ENCODE data around the gene SRRM1. TPM values are rescaled to one million over a fixed set of nuclear protein-coding genes. Genes with fewer than 3 reads are reported as not detected.

SRRM1 gene
- total RNA-seq, 1 donor from 2014 or later: 199 TPM

DNA sequence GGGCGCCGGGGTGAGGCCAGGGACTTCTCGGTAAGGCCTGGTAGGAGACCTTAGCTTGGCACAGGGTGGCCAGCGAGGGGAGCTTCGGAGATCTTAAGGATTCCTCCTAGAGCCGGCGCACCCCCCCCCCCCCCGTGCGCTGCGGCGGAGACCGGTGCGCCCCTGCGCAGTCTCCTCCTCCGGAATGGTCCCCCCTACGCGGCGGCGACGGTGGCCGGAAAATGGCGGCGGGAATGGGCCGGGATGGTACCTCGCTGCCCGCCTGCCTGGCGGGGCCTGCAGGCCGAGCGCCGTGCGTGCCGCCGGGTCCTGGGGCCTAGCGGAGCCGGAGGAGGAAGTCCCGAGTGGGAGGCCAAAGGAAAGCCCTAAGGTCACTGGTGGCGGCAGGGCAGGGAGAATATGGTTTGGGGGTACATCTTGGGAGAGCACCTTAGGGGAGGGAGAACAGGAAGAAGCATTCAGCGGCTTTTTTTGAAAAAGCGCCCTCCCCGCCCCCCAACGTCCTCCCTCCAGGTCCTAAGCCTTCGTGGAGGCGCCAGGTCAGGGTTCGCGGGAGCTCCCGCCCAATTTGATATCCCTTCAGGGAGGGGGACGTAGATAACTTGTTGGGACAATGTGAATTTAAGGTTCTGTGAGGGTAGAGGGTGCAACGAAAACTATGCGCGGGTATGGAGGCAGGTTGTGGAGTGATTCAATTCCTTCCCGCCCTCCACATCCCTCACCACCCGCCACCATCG is 429 bp downstream of the SRRM1 start:
- H3K27me3 Mint-ChIP-seq: no peaks in the 10 kb centered on the region
- peak overlapping the region; percentile 89 for H3K27ac Mint-ChIP-seq
- peaks cover 20% of the 10 kb centered on the region for H3K36me3 Mint-ChIP-seq (ENCODE audit: insufficient read depth)
- peaks cover 23% of the 10 kb centered on the region for H3K4me1 Mint-ChIP-seq (ENCODE audit: low read depth)
- DNase-seq (ENCODE audit: low spot score, unreplicated experiment): no peak
- TF ChIP-seq, protein P1, sequence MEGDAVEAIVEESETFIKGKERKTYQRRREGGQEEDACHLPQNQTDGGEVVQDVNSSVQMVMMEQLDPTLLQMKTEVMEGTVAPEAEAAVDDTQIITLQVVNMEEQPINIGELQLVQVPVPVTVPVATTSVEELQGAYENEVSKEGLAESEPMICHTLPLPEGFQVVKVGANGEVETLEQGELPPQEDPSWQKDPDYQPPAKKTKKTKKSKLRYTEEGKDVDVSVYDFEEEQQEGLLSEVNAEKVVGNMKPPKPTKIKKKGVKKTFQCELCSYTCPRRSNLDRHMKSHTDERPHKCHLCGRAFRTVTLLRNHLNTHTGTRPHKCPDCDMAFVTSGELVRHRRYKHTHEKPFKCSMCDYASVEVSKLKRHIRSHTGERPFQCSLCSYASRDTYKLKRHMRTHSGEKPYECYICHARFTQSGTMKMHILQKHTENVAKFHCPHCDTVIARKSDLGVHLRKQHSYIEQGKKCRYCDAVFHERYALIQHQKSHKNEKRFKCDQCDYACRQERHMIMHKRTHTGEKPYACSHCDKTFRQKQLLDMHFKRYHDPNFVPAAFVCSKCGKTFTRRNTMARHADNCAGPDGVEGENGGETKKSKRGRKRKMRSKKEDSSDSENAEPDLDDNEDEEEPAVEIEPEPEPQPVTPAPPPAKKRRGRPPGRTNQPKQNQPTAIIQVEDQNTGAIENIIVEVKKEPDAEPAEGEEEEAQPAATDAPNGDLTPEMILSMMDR (IDR thresholded peaks at IDR 0.05; ENCODE audit: unreplicated experiment): no peak
- peak overlapping the region; percentile 97 for H3K4me3 Mint-ChIP-seq (ENCODE audit: low read depth)
- no peaks in the 10 kb centered on the region for H3K9me3 Mint-ChIP-seq (ENCODE audit: low read depth)

DNA sequence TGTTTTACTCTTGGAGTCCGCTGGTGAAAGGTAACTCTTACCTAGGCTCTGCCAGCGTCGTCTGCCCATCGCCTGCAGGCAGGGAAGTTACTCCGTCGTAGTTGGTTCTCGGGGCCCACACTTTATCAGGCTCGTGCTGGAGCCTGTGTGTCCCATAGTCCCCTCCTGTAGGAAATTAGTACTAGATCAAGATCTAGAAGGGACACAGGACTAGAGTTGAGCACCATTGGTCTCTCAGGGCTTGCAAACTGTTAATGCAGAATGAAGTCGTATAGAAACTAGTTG is 940 bp downstream of the SRRM1 start:
- peaks cover 23% of the 10 kb centered on the region for H3K4me1 Mint-ChIP-seq (ENCODE audit: low read depth)
- H3K36me3 Mint-ChIP-seq (ENCODE audit: insufficient read depth): peaks cover 24% of the 10 kb centered on the region
- DNase-seq (ENCODE audit: low spot score, unreplicated experiment): no peak
- no peaks in the 10 kb centered on the region for H3K27me3 Mint-ChIP-seq
- no peaks in the 10 kb centered on the region for H3K9me3 Mint-ChIP-seq (ENCODE audit: low read depth)
- TF ChIP-seq, protein P1 (IDR thresholded peaks at IDR 0.05; ENCODE audit: unreplicated experiment): no peak
- peak overlapping the region; percentile 97 for H3K4me3 Mint-ChIP-seq (ENCODE audit: low read depth)
- peak overlapping the region; percentile 79 for H3K27ac Mint-ChIP-seq

DNA sequence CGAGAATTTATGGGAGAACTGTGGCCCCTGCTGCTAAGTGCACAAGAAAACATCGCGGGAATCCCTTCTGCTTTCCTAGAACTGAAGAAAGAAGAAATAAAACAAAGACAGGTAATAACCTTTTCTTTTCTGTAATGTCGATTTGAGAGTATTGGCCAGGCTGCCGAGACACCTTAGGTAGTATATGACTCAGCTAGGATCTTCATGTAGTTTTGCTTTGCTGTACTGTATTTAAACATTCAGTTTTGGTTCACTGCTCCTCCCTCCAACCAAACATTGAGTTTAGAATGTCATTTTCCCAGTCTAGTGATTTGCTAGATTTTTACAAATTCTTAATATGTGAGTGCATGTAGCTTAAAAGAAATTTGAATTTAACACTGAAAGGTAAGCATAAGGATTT is 5.8 kb downstream of the SRRM1 start:
- peaks cover 52% of the 10 kb centered on the region for H3K36me3 Mint-ChIP-seq (ENCODE audit: insufficient read depth)
- peaks cover 13% of the 10 kb centered on the region for H3K4me1 Mint-ChIP-seq (ENCODE audit: low read depth)
- no peaks in the 10 kb centered on the region for H3K9me3 Mint-ChIP-seq (ENCODE audit: low read depth)
- H3K4me3 Mint-ChIP-seq (ENCODE audit: low read depth): no peak overlapping the region
- no peaks in the 10 kb centered on the region for H3K27me3 Mint-ChIP-seq
- no peak overlapping the region for H3K27ac Mint-ChIP-seq
- DNase-seq (ENCODE audit: low spot score, unreplicated experiment): no peak
- TF ChIP-seq, protein P1 (IDR thresholded peaks at IDR 0.05; ENCODE audit: unreplicated experiment): no peak

DNA sequence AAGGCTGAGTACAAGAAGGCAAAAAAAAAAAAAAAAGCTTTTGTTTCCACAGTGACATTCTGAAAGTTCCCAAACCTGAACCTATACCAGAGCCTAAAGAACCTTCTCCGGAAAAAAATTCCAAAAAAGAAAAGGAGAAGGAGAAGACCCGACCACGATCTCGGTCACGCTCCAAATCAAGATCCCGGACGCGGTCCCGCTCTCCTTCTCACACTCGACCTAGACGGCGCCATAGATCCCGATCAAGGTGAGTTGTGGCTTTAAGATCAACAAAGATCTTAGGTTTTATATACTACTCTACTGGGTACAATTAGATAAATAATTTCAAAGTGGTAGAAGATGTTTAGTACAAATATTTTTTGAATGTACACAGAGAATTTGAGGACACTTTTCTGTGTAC is 9.3 kb downstream of the SRRM1 start:
- TF ChIP-seq, protein P1 (IDR thresholded peaks at IDR 0.05; ENCODE audit: unreplicated experiment): no peak
- peaks cover 13% of the 10 kb centered on the region for H3K4me1 Mint-ChIP-seq (ENCODE audit: low read depth)

DNA sequence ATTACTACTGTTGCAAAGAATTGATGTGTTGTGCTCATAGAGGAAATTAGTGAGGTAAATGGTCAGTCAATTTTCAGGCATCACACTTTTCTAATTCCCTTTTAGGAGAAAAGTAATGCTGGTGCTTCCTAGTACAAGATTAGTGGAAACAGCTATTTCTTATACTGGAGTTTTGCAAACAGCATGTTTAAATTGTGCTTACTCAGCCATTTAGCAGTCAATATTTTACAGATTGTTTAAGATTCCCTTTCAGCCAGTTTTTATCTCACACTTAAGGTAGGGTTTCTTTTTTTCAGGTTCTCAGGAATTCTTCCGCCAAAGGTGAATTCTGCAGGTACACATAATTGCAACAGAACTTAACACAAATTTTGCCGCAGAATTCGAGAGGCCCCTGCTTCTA is 10.9 kb downstream of the SRRM1 start:
- peaks cover 54% of the 10 kb centered on the region for H3K36me3 Mint-ChIP-seq (ENCODE audit: insufficient read depth)
- TF ChIP-seq, protein P1 (IDR thresholded peaks at IDR 0.05; ENCODE audit: unreplicated experiment): no peak
- no peaks in the 10 kb centered on the region for H3K27me3 Mint-ChIP-seq
- no peak for DNase-seq (ENCODE audit: low spot score, unreplicated experiment)
- no peak overlapping the region for H3K4me3 Mint-ChIP-seq (ENCODE audit: low read depth)
- H3K9me3 Mint-ChIP-seq (ENCODE audit: low read depth): no peaks in the 10 kb centered on the region
- peaks cover 18% of the 10 kb centered on the region for H3K4me1 Mint-ChIP-seq (ENCODE audit: low read depth)
- peak overlapping the region; percentile 33 for H3K27ac Mint-ChIP-seq

More for the DNA sequence above, 9.3 kb downstream of the SRRM1 start:
- DNase-seq (ENCODE audit: low spot score, unreplicated experiment): no peak
- Mint-ChIP-seq H3K9me3 (ENCODE audit: low read depth) (no peaks in the 10 kb centered on the region), H3K4me3 (ENCODE audit: low read depth) (no peak overlapping the region), H3K27me3 (no peaks in the 10 kb centered on the region), H3K27ac (peak overlapping the region; percentile 47), H3K36me3 (ENCODE audit: insufficient read depth) (peaks cover 56% of the 10 kb centered on the region)

Data from progenitor cell of endocrine pancreas (in vitro differentiated cells).